T47D (cell line): ENCODE data around the gene OR4D2.

Experiments used
- DNase-seq, 2 experiments: peaks; one replicate each; pipeline versions ENCODE4 v3.0.0 to v3.0.0-alpha.2; 2011 to 2012; ENCODE audit warnings: low read depth in 1 of 2, low spot score in 1 of 2
- JUND ChIP-seq: IDR thresholded peaks from 2 replicates; pipeline ENCODE4 v1.6.1; 2012; ENCODE audit warnings: low read depth
- in situ Hi-C: cut with HindIII; loops from 2 replicates; pipeline ENCODE4 v1.10.0; 2016; ENCODE audit warnings: low sequenced_read_pairs, low pct_unique_long_range_greater_than_20kb

The OR4D2 gene

GRCh38 chr17:58150394-58150793 lies 16.4 kb upstream of the OR4D2 start:
- DNase-seq, result no peak
- TF ChIP-seq JUND, result no peak
- in situ Hi-C loops, result no loop called here

- no peak for DNase-seq
- no peak for TF ChIP-seq JUND
- in situ Hi-C loops, result no loop called here
Measured at GRCh38 chr17:58153046-58153445, 13.7 kb upstream of the OR4D2 start.

- TF ChIP-seq JUND, result no peak
- peak in 1 of 2 experiments; percentile 5 for DNase-seq
- in situ Hi-C loops, result no loop called here
Measured at GRCh38 chr17:58153671-58154070, 13.1 kb upstream of the OR4D2 start.

GRCh38 chr17:58156839-58157803 lies 9.7 kb upstream of the OR4D2 start:
- DNase-seq, result no peak
- no peak for TF ChIP-seq JUND
- in situ Hi-C loops, result no loop called here

- in situ Hi-C loops, result no loop called here
- DNase-seq, result no peak
- no peak for TF ChIP-seq JUND
Measured at GRCh38 chr17:58158181-58158580, 8.6 kb upstream of the OR4D2 start.

- in situ Hi-C loops, result no loop called here
- no peak for TF ChIP-seq JUND
- DNase-seq, result no peak
Measured at GRCh38 chr17:58161566-58161965, 5.2 kb upstream of the OR4D2 start.

GRCh38 chr17:58165981-58166380 lies 801 bp upstream of the OR4D2 start:
- in situ Hi-C loops, result no loop called here

GRCh38 chr17:58170622-58171021 lies 3.8 kb downstream of the OR4D2 start:
- in situ Hi-C loops, result no loop called here
- no peak for DNase-seq
- TF ChIP-seq JUND, result no peak

More at GRCh38 chr17:58165981-58166380, 801 bp upstream of the OR4D2 start:
- TF ChIP-seq JUND, result no peak
- DNase-seq, result peak in 1 of 2 experiments; percentile 33

GRCh38 chr17:58172369-58173071 lies 5.7 kb downstream of the OR4D2 start:
- DNase-seq, result peak; percentile 49 to 75
- no peak for TF ChIP-seq JUND
- in situ Hi-C loops, result no loop called here

- TF ChIP-seq JUND, result no peak
- DNase-seq, result no peak
- in situ Hi-C loops, result no loop called here
Measured at GRCh38 chr17:58174871-58175270, 8.1 kb downstream of the OR4D2 start.

- in situ Hi-C loops, result no loop called here
- TF ChIP-seq JUND, result no peak
- DNase-seq, result peak in 1 of 2 experiments; percentile 33
Measured at GRCh38 chr17:58176200-58176599, 9.4 kb downstream of the OR4D2 start.

- TF ChIP-seq JUND, result no peak
- DNase-seq, result no peak
- in situ Hi-C loops, result no loop called here
Measured at GRCh38 chr17:58181796-58182195, 15.0 kb downstream of the OR4D2 start.

- in situ Hi-C loops, result no loop called here
- no peak for DNase-seq
- TF ChIP-seq JUND, result no peak
Measured at GRCh38 chr17:58183514-58183913, 16.7 kb downstream of the OR4D2 start.
